Bronchial epithelial cell (primary cell): ENCODE data around the gene NARS2. TPM values are rescaled to one million over a fixed set of nuclear protein-coding genes. Genes with fewer than 3 reads are reported as not detected.

Experiments used
- DNase-seq: peaks from one replicate; pipeline ENCODE4 v3.0.0-alpha.2; 2010; ENCODE audit warnings: low read depth
- FAIRE-seq: peaks from 2 replicates; lab custom pipeline; 2011; peaks lifted over from hg19 to GRCh38; lab: Jason Lieb, UNC
- H3K27me3 ChIP-seq: 2 replicates; pipeline ENCODE4 v1.5.1; 2011; ENCODE audit warnings: low read length; ENCODE audit not compliant: control insufficient read depth, insufficient read depth
- H3K36me3 ChIP-seq: 2 replicates; pipeline ENCODE4 v1.5.1; 2011; ENCODE audit warnings: low read length; ENCODE audit not compliant: control insufficient read depth, insufficient read depth
- H3K4me3 ChIP-seq: 2 replicates; pipeline ENCODE4 v1.5.1; 2011; ENCODE audit warnings: mild to moderate bottlenecking, low read depth, low read length, control low read depth
- total RNA-seq: library from RNA; depleted of rRNA; stranded (reverse); fragments of >200 nt; gene quantifications from 2 replicates; pipeline ENCODE4 v1.2.1, GENCODE V29; 2014
- TF ChIP-seq, protein P1 (sequence below): IDR thresholded peaks from 2 replicates; pipeline ENCODE4 v1.5.1; 2011; ENCODE audit warnings: mild to moderate bottlenecking, moderate library complexity, low read length, control low read depth, inconsistent platforms; ENCODE audit not compliant: insufficient read depth, severe bottlenecking

The NARS2 gene
- total RNA-seq, 1 donor from 2014 or later: 23.4 TPM

DNA sequence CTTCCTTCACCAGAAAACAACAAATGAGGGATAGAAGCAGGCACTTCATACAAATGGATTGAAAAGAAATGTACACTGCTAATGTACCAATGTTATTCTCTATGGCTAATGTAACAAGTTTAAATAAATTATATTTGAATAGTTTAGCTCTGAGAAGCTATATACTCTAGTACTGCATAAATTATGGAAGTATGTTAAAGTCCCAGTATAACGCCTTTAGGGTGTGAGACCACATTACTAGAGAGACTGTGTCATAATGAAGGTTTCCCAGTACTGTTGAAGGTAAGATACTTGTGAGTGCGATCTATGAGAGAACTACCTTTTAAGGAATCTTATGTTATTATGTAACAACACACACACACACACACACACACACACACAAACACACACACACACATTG, 117.2 kb downstream of the NARS2 start:
- TF ChIP-seq, protein P1, sequence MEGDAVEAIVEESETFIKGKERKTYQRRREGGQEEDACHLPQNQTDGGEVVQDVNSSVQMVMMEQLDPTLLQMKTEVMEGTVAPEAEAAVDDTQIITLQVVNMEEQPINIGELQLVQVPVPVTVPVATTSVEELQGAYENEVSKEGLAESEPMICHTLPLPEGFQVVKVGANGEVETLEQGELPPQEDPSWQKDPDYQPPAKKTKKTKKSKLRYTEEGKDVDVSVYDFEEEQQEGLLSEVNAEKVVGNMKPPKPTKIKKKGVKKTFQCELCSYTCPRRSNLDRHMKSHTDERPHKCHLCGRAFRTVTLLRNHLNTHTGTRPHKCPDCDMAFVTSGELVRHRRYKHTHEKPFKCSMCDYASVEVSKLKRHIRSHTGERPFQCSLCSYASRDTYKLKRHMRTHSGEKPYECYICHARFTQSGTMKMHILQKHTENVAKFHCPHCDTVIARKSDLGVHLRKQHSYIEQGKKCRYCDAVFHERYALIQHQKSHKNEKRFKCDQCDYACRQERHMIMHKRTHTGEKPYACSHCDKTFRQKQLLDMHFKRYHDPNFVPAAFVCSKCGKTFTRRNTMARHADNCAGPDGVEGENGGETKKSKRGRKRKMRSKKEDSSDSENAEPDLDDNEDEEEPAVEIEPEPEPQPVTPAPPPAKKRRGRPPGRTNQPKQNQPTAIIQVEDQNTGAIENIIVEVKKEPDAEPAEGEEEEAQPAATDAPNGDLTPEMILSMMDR: no peak
- Histone ChIP-seq H3K4me3 (no peak overlapping the region), H3K36me3 (peaks cover 1% of the 10 kb centered on the region), H3K27me3 (no peaks in the 10 kb centered on the region)
- DNase-seq (no peak), FAIRE-seq (no peak)

DNA sequence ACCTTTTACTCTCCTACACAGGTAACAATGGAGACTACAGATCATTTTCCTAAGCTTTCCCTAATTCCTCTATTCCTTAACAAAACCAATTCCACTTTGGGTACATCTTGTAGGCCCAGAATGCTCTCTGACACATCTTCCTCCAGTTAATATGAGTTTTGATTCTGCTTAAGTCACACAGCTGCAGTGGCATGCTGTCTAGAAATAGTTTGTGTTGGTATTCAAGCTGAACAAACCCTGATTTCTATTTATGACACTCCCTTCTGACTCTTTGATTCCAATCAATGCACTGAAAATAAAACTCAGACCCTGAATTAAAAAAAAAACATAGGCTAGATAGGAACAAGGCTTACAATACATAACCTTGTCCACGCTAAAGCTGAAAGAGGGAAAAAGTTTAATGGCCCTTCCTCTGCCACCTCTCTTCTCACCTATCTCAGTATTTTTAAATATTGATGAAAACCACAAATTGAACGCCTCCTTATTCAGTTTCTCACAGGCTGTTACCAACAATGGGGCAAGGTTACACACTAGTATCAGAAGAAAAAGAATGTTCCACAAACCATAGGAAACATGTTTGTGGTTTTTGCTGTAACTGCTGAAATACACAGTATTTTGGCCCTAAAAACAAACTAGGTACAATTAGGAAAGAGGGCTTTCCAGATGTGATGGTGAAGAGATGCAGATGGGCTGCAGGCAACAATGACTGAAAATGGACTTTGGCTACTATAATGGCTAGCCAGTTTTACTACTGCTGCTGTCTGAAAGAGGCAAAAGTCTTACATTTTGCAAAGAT, 121.3 kb downstream of the NARS2 start:
- FAIRE-seq: no peak
- TF ChIP-seq, protein P1: no peak
- no peak overlapping the region for H3K4me3 ChIP-seq
- DNase-seq: no peak
- no peaks in the 10 kb centered on the region for H3K27me3 ChIP-seq
- H3K36me3 ChIP-seq: peaks cover 1% of the 10 kb centered on the region

DNA sequence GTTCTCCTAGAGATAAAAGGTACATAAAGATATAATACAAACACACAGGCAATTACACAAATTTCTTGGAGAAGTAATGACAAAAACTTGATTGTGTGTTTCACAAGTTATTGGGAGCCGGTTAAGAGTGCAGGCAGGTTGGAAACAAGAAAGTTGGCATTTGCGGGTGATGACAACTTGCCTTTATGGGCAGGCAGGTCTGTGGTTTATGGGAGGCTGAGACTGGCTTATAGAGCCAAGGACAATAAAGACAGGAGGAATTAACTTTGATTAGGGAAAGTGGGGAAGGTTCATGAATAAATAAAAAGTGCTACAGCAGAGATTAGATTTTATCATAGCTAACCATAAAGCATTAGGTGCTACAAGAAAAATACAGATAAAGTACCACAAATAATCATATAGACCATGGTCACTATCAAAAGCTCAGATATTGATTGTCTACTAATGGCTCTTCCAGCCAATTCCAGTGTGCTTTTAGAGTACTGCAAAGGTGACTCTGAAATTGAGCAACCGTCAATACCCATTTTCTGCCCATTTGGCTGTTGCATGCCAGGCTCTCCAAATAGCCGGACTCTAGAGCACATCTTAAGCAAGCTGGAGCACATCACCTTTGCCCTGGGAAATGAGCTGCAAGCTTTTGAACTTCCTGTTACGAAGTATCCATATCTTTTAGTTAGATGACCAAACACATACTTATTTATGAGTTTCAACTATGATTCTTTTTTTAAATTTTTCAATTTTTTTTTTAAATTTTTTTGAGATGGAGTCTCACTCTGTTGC, 123.1 kb downstream of the NARS2 start:
- TF ChIP-seq, protein P1: no peak
- no peak overlapping the region for H3K4me3 ChIP-seq
- no peak for DNase-seq
- FAIRE-seq: no peak
- peaks cover 1% of the 10 kb centered on the region for H3K36me3 ChIP-seq
- H3K27me3 ChIP-seq: no peaks in the 10 kb centered on the region

DNA sequence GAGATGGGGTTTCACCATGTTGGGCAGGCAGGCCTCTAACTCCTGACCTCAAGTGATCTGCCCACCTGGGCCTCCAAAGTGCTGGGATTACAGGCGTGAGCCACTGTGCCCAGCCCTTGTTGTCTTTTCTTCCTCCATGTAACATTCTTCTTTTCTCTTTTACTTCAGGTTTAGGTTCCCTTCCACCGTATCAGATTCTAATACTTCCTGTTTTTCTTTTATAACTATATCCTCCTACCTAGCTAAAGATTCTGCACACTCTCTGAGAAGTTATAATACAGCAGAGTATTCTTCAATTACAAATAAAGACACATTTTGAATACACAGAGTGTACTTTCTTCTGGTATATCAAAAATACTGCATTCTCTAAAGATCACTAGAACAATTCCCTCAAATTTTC, 123.8 kb downstream of the NARS2 start:
- TF ChIP-seq, protein P1: no peak
- no peak for FAIRE-seq
- Histone ChIP-seq H3K36me3 (peaks cover 1% of the 10 kb centered on the region), H3K27me3 (no peaks in the 10 kb centered on the region), H3K4me3 (no peak overlapping the region)
- no peak for DNase-seq

DNA sequence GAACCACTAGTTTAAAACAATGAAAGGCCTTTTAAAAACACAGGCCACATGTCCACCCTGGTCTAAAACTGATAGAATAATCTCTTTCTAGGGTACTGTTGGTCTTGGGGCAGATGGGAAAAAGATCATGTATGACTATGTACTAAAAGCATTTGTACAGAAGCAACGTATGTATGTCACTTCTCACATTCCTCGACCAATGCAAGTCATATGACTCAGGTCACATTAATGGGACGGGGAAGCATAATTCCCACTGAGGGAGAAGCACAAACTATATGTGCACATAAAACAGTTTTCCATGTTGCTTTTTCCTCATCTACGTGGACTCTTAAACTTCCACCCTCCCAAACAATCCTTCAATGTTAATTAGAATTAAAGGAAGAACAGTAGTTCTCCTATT, 124.8 kb downstream of the NARS2 start:
- Histone ChIP-seq H3K27me3 (no peaks in the 10 kb centered on the region), H3K36me3 (peaks cover 1% of the 10 kb centered on the region), H3K4me3 (no peak overlapping the region)
- DNase-seq (no peak), FAIRE-seq (no peak)
- TF ChIP-seq, protein P1: no peak
